ENCODE measurements around the gene RPS16. TPM values are rescaled to one million over a fixed set of nuclear protein-coding genes. Genes with fewer than 3 reads are reported as not detected.

RPS16 gene
- 1,000 to 10,000 TPM; 1,086 to 2,005 (median 1,454) TPM for total RNA-seq

DNA sequence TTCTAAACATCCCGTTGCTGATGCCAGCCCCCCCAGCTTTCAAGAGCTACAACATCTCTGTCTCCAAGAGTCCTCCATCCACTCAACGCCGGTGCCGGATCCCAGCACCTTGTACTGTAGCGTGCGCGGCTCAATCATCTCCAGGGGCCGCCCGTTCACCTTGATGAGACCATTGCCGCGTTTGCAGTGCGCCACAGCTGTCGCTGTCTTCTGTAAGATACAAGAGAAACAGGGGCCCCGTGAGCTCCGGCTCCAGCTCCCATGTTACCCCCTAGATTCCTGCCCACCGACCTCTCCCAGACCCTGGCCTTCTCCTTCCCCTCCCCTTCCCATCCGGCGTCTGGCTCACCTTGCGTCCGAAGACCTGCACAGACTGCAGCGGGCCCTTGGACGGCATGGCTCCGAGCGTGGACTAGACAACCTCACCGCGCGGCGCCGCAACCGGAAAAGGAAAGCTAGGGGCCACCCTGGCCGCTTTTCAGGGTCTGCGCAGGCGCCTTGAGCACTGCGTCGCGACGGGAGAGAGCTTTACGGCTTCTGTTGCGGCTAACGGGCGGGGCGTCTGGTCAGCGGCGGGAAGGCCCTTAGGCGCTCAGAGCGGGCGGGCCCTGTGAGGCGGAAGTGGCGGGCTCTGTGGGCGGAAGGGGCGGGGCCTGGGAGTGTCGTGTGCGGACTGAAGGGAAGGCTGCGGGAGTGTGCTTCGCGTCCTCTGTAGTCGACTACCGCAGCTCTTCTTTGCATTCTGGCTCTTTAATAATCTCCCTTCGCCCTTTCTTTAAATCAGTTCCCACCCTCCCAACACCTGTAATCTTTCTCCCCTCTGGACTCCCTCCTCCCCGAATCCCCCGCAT lies at the start of gene RPS16:
Gene RPS16 (minus strand): TSS at position 451 of the 851 bp plus-strand sequence. CDS start 54 bp downstream, at position 397.
- TF ChIP-seq, protein P1, sequence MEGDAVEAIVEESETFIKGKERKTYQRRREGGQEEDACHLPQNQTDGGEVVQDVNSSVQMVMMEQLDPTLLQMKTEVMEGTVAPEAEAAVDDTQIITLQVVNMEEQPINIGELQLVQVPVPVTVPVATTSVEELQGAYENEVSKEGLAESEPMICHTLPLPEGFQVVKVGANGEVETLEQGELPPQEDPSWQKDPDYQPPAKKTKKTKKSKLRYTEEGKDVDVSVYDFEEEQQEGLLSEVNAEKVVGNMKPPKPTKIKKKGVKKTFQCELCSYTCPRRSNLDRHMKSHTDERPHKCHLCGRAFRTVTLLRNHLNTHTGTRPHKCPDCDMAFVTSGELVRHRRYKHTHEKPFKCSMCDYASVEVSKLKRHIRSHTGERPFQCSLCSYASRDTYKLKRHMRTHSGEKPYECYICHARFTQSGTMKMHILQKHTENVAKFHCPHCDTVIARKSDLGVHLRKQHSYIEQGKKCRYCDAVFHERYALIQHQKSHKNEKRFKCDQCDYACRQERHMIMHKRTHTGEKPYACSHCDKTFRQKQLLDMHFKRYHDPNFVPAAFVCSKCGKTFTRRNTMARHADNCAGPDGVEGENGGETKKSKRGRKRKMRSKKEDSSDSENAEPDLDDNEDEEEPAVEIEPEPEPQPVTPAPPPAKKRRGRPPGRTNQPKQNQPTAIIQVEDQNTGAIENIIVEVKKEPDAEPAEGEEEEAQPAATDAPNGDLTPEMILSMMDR (IDR thresholded peaks at IDR 0.05; ENCODE audit: low read depth) = no peak

DNA sequence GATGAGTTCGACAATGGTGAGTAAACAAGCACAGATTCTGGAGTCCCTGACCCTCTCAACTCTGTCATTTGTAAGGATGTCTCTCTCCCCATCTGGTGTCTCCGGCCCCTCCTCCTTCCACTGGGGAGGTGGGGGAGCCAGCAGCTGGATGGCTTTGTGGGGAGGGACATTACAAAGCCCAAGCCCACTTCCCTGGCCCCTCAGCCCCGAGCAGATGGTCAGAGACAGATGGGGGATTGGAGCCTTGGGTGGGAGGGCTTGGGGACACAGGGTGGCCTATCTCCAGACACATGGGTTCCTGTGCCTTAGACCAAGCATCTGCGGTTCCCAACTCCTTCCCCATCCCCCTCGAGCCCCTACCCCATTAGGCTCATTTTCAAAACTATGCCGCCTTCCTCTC lies 47.4 kb upstream of the RPS16 start:
- TF ChIP-seq, protein P1 (IDR thresholded peaks at IDR 0.05; ENCODE audit: low read depth) = no peak

DNA sequence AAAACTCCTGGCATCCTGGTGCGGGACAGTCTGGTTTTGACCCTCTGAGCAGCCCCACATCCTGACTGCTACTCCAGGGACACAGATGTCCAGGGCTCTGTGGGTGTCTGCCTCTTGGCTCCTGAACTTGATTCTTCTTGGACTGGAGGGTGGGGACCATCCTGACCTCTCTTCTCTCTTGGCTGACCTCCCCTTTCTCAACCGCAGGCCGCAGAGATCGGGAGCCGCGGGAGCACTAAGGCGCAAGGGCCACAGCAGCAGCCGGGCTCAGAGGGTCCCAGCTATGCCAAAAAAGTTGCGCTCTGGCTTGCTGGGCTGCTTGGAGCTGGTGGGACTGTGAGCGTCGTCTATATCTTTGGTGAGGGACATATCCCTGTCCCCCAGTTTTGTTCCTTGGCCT lies 45.9 kb upstream of the RPS16 start:
- TF ChIP-seq, protein P1 (IDR thresholded peaks at IDR 0.05; ENCODE audit: low read depth) = no peak

DNA sequence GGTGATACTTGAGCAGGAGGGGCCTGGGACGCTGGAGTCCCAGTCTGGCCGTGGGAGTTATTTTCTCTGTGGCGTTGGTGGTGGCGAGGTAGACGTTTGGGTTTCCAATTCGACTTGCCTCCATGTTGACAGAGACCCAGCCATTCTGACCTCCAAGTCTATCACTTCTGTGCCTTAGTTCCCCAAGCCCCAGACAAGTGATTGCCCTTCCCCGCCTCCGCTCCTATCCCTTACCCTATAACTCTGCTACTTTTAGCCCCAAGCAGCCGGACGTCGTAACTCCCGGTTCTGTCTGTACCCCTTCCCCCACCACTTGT lies 45.4 kb upstream of the RPS16 start:
- TF ChIP-seq, protein P1 (IDR thresholded peaks at IDR 0.05; ENCODE audit: low read depth) = no peak

DNA sequence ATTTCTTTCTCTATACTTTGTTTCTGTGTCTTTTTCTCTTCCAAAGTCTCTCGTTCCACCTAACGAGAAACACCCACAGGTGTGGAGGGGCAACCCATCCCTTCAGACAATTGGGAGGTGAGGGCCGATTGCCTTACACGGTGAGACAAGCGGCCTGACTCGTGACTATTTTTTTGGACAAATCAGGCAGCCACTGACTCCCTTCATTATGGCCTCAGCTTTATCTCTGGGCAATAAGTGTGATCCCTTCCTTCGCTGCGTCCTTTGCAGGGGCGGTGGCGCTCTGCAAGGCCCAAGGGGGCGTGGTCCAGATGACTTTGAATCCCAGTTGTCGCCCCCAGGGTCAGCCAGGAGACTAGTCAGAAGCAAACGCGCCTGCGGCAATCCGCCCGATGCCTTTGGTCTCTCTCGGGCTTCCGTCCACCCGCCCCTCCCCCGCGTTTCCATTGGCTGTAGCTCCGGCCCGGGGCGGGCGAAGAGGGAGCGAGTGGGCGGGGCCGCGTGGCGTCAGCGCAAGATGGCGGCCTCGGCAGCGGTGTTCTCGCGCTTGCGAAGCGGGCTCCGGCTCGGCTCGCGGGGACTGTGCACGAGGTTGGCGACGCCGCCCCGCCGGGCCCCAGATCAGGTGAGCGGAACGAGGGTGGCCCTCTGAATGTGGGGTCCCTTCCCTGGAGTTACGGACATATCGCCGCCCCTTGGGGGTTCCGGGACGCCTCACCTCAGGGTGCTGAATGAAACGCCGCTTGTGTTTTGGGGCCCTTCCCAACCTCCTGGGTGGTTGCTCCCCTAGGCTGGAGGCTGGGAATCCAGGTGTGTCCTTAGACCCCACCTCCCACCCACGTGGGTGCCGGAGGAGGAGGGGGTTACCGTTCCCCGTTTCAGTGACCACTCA lies 44.8 kb upstream of the RPS16 start, which contains the start of gene TIMM50:
Gene TIMM50 (plus strand): TSS at position 502 of the 892 bp plus-strand sequence. CDS start 16 bp downstream, at position 518.
- TF ChIP-seq, protein P1 (IDR thresholded peaks at IDR 0.05; ENCODE audit: low read depth) = no peak

DNA sequence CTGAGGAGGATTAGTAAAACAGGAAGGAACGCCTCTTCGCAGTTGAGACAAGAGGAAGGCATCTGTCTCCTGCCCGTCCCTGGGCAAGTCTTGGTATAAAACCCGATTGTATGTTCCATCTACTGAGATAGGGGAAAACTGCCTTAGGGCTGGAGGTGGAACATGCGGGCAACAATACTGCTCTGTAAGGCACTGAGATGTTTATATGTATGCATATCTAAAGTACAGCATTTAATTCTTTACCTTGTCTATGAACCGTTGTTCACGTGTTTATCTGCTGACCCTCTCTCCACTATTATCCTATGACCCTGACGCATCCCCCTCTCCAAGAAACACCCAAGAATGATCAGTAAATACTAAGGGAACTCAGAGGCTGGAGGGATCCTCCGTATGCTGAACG lies 44.2 kb upstream of the RPS16 start:
- TF ChIP-seq, protein P1 (IDR thresholded peaks at IDR 0.05; ENCODE audit: low read depth) = no peak

DNA sequence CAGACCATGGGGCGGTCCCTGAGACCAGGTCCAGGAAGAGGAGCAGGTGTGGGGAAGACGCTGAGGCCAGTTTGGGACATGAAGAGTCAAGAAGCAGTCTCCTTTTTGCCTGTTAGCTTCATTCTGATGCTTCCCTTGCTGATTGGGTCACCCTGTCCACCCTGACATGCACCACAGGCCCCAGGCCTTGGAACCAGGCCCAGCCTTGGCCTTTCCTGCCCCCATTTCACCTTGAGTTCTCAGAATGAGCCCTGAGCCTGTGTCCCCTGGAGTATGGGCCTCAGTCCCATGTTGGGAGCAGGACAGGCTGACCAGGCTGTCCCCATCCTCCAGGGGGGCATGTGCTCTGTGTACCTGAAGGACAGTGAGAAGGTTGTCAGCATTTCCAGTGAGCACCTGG lies 40.0 kb upstream of the RPS16 start:
- TF ChIP-seq, protein P1 (IDR thresholded peaks at IDR 0.05; ENCODE audit: low read depth) = no peak
